GM10266 (cell line): ENCODE results near the gene CD3G.
"Not testable (repeated sequence)": the region's sequence is repeated elsewhere in the genome, so short reads cannot be mapped to it uniquely, and the experiment has no call there.

Experiments used
- DNase-seq: peaks from one replicate; pipeline ENCODE4 v3.0.0; 2012; ENCODE audit errors: extremely low spot score
- CTCF ChIP-seq: IDR thresholded peaks from 2 replicates; pipeline ENCODE4 v1.5.1; 2012; ENCODE audit warnings: mild to moderate bottlenecking, low read depth; ENCODE audit not compliant: control insufficient read depth, insufficient read depth; ENCODE audit errors: missing control alignments

CD3G gene

GRCh38 chr11:118305726-118306125 lies 38.4 kb upstream of the CD3G start:
- DNase-seq, result no peak
- no peak for TF ChIP-seq CTCF

- DNase-seq, result no peak
- no peak for TF ChIP-seq CTCF
These were observed 37.6 kb upstream of the CD3G start for GRCh38 chr11:118306556-118306955.

GRCh38 chr11:118308995-118309528 lies 35.1 kb upstream of the CD3G start:
- DNase-seq, result not testable (repeated sequence)

GRCh38 chr11:118310271-118310670 lies 33.9 kb upstream of the CD3G start:
- DNase-seq, result no peak
- TF ChIP-seq CTCF, result no peak

GRCh38 chr11:118310781-118311485 lies 33.2 kb upstream of the CD3G start:
- no peak for DNase-seq
- TF ChIP-seq CTCF, result no peak

GRCh38 chr11:118311518-118311917 lies 32.6 kb upstream of the CD3G start:
- DNase-seq, result no peak
- peak; percentile 3 for TF ChIP-seq CTCF

- TF ChIP-seq CTCF, result no peak
- DNase-seq, result no peak
These were observed 31.8 kb upstream of the CD3G start for GRCh38 chr11:118312328-118312727.

- no peak for TF ChIP-seq CTCF
- DNase-seq, result no peak
These were observed 30.9 kb upstream of the CD3G start for GRCh38 chr11:118313242-118313641.
